Activated T-cell treated with anti-CD3 and anti-CD28 coated beads, Interleukin-2, amount 50 U/mL, for 72 hours (primary cell): ENCODE data around the gene CDH1. TPM values are rescaled to one million over a fixed set of nuclear protein-coding genes. Genes with fewer than 3 reads are reported as not detected.

Experiments used
- ATAC-seq, 2 donors: fragments of 150-1000 bp; cut with Tn5 transposase; replicated peaks in 1 of 2; 2 replicates each; pipeline ENCODE4 v1.10.0; 2021; ENCODE audit warnings: moderate library complexity in 2 of 2, mild to moderate bottlenecking in 1 of 2
- DNase-seq, 2 donors: peaks; one replicate each; pipeline ENCODE4 v3.0.0; 2021 to 2022; ENCODE audit warnings: mixed read lengths in 1 of 2
- H3K27ac Mint-ChIP-seq: one replicate; pipeline ENCODE4 v1.8.0; 2022; ENCODE audit warnings: mild to moderate bottlenecking, moderate library complexity, mixed read lengths
- H3K27me3 Mint-ChIP-seq: one replicate; pipeline ENCODE4 v1.8.0; 2022; ENCODE audit warnings: low read depth, mixed read lengths
- H3K36me3 Mint-ChIP-seq, 2 donors: one replicate each; pipeline ENCODE4 v1.8.0; 2022; ENCODE audit warnings: mixed read lengths in 2 of 2, mild to moderate bottlenecking in 1 of 2; ENCODE audit not compliant: insufficient read depth in 2 of 2
- H3K4me1 Mint-ChIP-seq: one replicate; pipeline ENCODE4 v1.8.0; 2022; ENCODE audit warnings: low read depth, mixed read lengths
- H3K4me3 Mint-ChIP-seq, 2 donors: one replicate each; pipeline ENCODE4 v1.8.0; 2022; ENCODE audit warnings: mild to moderate bottlenecking in 2 of 2, mixed read lengths in 2 of 2, moderate library complexity in 2 of 2
- H3K9me3 Mint-ChIP-seq, 2 donors: one replicate each; pipeline ENCODE4 v1.8.0; 2022; ENCODE audit warnings: mixed read lengths in 2 of 2
- total RNA-seq, 2 donors: library from RNA; stranded (reverse); gene quantifications; one replicate each; pipeline ENCODE4 v1.2.3, GENCODE V29; 2022

CDH1 gene
- total RNA-seq, 2 donors from 2014 or later, result 5.2 to 8.6 TPM

DNA sequence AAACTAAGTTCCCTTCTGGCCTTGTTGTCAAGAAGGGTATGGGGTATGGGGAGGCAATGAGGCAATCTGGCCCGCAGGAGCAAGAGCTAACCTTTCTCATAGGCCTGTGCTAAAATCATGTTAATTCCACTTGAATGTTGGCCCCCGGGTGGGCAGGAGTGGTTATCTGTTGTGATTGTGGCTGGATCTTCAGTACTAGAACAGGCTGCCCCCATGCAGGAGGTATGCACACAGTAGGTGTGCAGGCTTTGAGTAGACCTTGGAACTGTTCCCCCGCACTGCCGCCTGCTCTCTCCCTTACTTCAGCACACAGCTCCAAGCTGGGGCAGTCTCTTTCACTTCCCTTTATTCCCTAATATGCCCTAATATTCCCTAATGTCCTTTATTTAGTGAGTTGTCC, 53.9 kb downstream of the CDH1 start:
- Mint-ChIP-seq H3K27me3 (peaks cover 11% of the 10 kb centered on the region), H3K9me3 (no peaks in the 10 kb centered on the region), H3K4me3 (no peak overlapping the region), H3K27ac (no peak overlapping the region), H3K4me1 (no peaks in the 10 kb centered on the region), H3K36me3 (no peaks in the 10 kb centered on the region)
- DNase-seq (no peak), ATAC-seq (no peak)

DNA sequence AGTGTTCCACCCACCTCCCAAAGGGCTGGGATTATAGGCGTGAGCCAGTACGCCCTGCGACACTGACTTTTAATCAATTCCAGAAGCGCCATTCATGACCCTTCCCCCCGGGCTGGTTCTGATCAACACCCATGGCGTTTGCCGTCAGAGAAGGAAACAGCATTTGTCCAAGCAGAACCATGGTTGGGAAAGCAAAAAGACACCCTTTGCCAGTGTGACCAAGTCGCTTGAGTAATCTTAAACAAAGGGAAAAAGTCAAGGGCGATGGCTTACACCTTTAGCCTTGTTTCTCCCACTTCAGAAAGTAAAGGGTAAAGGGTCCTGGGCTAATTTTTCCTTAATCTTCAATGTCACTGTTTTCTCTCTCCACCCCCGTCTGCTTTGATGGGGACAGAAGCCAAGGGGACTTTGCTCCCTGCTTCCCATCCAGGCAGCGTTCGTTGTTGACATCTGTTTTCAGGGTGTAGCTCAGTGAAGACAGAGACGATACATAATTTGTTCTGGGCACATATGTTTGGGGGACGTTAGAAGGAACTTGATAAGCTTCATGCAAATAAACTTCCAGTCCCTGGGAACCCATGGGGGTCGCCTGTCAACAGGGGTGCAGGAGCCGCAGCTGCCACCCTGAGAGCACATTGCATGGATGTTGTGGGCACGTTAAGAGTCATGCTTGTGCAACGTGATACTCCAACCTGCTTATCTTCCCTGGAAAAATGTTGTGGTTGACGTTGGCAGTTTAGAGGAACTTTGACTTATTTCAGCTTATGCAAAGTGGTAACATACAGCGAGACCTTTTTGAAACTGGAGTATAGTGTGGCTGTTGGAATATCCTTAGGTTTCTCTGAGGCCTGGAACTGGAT, 55.6 kb downstream of the CDH1 start:
- no peak overlapping the region for H3K27ac Mint-ChIP-seq
- ATAC-seq, result no peak
- no peaks in the 10 kb centered on the region for H3K9me3 Mint-ChIP-seq
- H3K4me3 Mint-ChIP-seq, result no peak overlapping the region
- DNase-seq, result no peak
- H3K4me1 Mint-ChIP-seq, result no peaks in the 10 kb centered on the region
- H3K36me3 Mint-ChIP-seq, result no peaks in the 10 kb centered on the region
- H3K27me3 Mint-ChIP-seq, result no peaks in the 10 kb centered on the region

DNA sequence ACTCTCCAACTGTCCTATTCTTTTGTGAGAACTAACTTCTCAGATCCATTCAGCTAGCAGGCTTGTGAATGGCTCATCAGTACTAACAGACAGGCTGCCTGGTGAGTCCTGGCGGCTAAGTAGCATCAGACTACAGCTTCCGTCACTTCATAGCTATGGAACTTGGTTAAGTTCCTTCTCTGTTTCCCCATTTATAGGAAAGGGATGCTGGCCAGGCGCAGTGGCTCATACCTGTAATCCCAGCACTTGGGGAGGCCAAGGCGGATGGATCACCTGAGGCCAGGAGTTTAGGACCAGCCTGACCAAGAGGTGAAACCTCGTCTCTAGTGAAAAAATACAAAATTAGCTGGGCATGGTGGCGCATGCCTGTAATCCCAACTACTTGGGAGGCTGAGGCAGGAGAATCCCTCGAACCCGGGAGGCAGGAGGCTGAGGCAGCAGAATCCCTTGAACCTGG, 56.3 kb downstream of the CDH1 start:
- Mint-ChIP-seq H3K27me3 (no peaks in the 10 kb centered on the region), H3K4me1 (no peaks in the 10 kb centered on the region), H3K4me3 (no peak overlapping the region)

DNA sequence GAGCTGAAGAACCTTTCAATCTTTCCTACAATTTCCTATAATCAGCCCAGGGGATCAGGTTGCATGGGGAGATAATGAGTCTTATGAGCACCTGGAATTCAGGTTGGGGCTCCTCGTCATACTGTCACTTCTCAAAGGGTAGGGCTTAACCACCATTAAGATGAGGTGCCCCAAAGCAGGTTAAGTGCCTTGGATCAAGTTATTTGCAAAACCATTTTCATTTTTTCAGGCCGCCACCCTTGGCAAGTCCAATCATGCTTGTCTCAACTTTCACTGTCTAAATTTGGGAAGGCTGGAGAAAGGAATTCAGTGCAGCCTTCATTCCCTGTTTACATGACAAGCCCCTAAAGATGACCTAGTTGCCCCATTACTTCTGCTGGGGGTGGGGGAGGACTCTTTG, 61.3 kb downstream of the CDH1 start:
- peaks cover 0 to 1% of the 10 kb centered on the region in 2 donors for H3K9me3 Mint-ChIP-seq
- peaks cover 23% of the 10 kb centered on the region for H3K4me1 Mint-ChIP-seq
- ATAC-seq (no peak), DNase-seq (no peak)
- H3K4me3 Mint-ChIP-seq, result no peak overlapping the region
- H3K27ac Mint-ChIP-seq, result no peak overlapping the region
- H3K36me3 Mint-ChIP-seq, result no peaks in the 10 kb centered on the region
- H3K27me3 Mint-ChIP-seq, result no peaks in the 10 kb centered on the region

More for the DNA sequence above, 56.3 kb downstream of the CDH1 start:
- Mint-ChIP-seq H3K27ac (no peak overlapping the region), H3K9me3 (no peaks in the 10 kb centered on the region), H3K36me3 (no peaks in the 10 kb centered on the region)
- ATAC-seq (no peak), DNase-seq (no peak)

DNA sequence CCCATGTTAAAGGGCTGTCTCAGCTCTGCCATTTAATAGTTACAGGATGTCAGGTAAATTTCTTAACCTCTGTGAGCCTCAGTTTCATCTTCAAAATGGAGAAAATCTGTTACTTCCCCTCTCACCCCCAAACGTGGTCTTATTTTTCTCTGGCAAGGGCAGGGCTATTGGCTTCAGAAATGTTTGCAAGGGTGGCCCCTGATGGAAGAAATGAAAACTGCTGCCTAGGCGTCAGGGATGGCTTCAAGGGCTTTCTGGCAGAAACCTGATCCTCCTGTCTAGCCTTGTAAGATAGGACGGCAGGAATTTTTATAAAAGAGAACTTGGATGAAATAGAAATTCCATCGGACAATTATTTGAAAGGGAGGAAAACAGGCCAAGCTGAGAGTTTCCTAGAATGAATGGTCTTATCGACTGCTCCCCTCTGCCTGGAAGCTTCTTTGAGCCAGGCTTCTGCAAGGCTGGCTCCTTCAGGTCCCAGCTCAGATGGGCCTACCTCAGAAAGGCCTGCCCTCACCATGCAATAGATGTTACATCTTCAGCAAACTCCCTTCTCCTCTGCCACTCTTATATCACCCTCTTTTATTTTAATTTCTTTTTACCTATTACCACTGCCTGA, 63.3 kb downstream of the CDH1 start:
- no peak overlapping the region for H3K4me3 Mint-ChIP-seq
- peak overlapping the region; percentile 17 for H3K27ac Mint-ChIP-seq
- no peaks in the 10 kb centered on the region for H3K27me3 Mint-ChIP-seq

DNA sequence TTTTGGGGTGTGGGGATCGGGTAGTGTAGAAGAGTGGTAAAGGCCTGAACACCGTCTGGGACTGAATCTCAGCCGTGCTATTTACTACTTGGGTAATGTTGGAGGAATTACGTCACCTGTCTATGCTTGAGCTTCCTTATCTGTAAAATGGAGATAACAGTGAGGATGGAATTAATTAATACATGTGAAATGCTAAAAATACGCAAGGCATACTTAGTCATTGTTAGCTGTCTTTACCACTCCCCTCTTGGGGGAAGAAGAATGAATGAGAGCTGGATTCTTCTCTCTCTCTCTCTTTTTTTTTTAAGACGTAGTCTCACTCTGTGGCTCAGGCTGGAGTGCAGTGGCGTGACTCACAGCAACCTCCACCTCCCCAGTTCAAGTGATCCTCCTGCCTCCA, 65.1 kb downstream of the CDH1 start:
- no peaks in the 10 kb centered on the region for H3K36me3 Mint-ChIP-seq
- H3K27me3 Mint-ChIP-seq, result no peaks in the 10 kb centered on the region
- no peak overlapping the region for H3K27ac Mint-ChIP-seq
- no peak for ATAC-seq
- H3K9me3 Mint-ChIP-seq, result peaks cover 0 to 1% of the 10 kb centered on the region in 2 donors
- H3K4me3 Mint-ChIP-seq, result no peak overlapping the region
- no peak for DNase-seq
- H3K4me1 Mint-ChIP-seq, result peaks cover 23% of the 10 kb centered on the region

More for the DNA sequence above, 63.3 kb downstream of the CDH1 start:
- H3K4me1 Mint-ChIP-seq, result peaks cover 23% of the 10 kb centered on the region
- peaks cover 0 to 1% of the 10 kb centered on the region in 2 donors for H3K9me3 Mint-ChIP-seq
- ATAC-seq (peak; percentile 95 to 97), DNase-seq (peak; percentile 71 to 77)
- no peaks in the 10 kb centered on the region for H3K36me3 Mint-ChIP-seq

DNA sequence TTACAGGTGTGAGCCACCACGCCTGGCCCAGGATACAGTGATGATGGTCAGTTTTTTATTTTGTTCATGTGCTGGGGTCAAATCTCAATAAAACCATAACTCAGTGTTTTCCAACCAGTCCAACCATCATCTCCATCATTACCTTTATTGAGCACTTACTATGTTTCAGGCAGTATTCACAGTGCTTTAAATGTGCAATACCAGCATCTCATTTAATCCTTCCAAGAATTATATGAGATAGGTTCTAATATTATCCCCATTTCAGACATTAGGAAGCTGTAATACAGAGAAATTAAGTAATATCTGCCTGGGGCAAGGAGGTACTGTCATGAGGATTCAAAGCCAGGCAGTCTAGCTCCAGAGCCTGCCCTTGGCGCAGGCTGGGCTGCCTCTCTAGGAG, 69.3 kb downstream of the CDH1 start:
- H3K4me3 Mint-ChIP-seq, result no peak overlapping the region
- DNase-seq (no peak), ATAC-seq (no peak)
- no peaks in the 10 kb centered on the region for H3K27me3 Mint-ChIP-seq
- H3K27ac Mint-ChIP-seq, result no peak overlapping the region
- no peaks in the 10 kb centered on the region for H3K9me3 Mint-ChIP-seq
- peaks cover 2% of the 10 kb centered on the region for H3K4me1 Mint-ChIP-seq
- H3K36me3 Mint-ChIP-seq, result no peaks in the 10 kb centered on the region

DNA sequence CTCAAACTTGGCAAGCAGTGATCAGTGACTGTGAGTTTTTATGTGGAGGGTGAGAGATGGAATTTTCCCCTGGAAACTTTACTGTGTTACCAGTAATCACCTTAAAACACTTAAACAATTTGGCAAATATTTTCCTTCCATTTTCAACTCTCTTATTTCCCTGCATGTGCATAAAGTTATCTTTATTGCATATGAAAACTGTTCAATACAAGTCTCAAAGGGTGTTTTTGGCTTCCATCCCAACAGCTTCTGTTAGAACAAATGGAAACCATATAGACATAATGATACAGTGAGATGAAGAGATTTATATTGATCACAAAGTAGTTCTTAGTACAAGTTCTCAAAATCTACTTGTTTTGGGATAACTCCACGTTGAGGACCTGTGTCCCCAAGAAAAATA, 69.9 kb downstream of the CDH1 start:
- Mint-ChIP-seq H3K4me1 (no peaks in the 10 kb centered on the region), H3K36me3 (no peaks in the 10 kb centered on the region), H3K9me3 (no peaks in the 10 kb centered on the region), H3K4me3 (no peak overlapping the region), H3K27ac (no peak overlapping the region), H3K27me3 (no peaks in the 10 kb centered on the region)
- DNase-seq (no peak), ATAC-seq (no peak)

DNA sequence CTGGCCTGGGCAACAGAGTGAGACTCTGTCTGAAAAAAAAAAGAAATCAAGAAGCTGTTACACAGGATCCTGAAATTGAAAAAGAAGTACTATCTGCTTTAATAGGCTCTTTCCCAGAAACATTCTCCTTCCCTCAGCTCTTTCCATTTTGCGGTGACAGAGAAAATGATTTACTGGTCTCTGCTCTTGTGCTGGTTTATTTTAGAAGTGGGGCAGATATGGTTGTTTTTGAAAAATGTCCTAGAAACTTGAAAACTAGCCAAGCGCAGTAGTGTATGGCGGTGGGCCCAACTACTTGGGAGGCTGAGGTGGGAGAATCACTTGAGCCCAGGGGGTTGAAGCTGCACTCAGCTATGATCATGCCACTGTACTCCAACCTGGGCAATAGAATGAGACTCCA, 77.4 kb downstream of the CDH1 start:
- Mint-ChIP-seq H3K27ac (no peak overlapping the region), H3K36me3 (no peaks in the 10 kb centered on the region), H3K27me3 (no peaks in the 10 kb centered on the region), H3K4me3 (no peak overlapping the region), H3K4me1 (no peaks in the 10 kb centered on the region), H3K9me3 (no peaks in the 10 kb centered on the region)
- ATAC-seq (no peak), DNase-seq (no peak)

DNA sequence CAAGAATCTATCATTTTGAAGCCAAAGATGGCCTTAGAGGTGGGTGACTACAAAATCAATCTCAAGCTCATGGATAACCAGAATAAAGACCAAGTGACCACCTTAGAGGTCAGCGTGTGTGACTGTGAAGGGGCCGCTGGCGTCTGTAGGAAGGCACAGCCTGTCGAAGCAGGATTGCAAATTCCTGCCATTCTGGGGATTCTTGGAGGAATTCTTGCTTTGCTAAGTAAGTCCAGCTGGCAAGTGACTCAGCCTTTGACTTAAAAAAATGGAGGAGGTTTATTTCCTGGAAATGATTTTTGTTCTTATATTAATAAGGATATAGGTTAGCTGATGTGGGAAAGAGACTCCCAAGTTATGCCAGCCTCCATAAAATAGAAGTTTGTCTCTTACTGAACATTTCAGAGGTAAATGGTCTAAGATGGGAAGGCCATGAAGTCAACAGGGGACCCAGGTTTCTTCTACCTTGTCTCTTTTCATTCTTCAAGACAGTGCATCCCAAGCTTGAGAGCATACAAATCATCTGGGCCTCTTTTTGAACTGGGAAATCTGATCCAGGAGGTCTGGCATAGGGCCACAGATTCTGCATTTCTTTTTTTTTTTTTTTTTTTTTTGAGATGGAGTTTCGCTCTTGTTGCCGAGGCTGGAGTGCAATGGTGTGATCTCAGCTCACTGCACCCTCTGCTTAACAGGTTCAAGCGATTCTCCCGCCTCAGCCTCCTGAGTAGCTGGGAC, 86.5 kb downstream of the CDH1 start:
- peaks cover 0 to 1% of the 10 kb centered on the region in 2 donors for H3K36me3 Mint-ChIP-seq
- no peak overlapping the region for H3K27ac Mint-ChIP-seq
- no peak overlapping the region for H3K4me3 Mint-ChIP-seq
- H3K4me1 Mint-ChIP-seq, result no peaks in the 10 kb centered on the region
- no peaks in the 10 kb centered on the region for H3K9me3 Mint-ChIP-seq
- H3K27me3 Mint-ChIP-seq, result no peaks in the 10 kb centered on the region
- ATAC-seq (no peak), DNase-seq (no peak)

DNA sequence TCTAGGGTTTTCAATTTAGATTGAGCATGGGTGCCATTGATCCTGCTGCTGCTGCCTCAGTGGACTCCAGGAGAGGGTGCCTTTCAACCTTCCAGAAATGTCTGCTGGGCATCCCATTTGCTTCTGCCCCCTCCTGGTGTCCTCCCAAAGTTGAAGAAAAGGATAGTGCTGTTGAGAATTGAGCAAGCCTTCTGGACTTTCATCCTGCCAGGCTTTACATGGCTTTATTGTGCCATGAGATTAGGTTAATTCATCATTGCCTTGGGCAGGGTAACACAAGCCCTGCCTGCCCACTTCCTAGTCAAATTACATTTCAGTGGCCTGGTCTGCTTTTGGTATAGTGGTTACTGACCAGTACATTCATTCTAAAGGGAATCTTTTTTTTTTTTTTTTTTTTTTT, 88.3 kb downstream of the CDH1 start:
- no peaks in the 10 kb centered on the region for H3K9me3 Mint-ChIP-seq
- H3K4me3 Mint-ChIP-seq, result no peak overlapping the region
- H3K27ac Mint-ChIP-seq, result no peak overlapping the region

DNA sequence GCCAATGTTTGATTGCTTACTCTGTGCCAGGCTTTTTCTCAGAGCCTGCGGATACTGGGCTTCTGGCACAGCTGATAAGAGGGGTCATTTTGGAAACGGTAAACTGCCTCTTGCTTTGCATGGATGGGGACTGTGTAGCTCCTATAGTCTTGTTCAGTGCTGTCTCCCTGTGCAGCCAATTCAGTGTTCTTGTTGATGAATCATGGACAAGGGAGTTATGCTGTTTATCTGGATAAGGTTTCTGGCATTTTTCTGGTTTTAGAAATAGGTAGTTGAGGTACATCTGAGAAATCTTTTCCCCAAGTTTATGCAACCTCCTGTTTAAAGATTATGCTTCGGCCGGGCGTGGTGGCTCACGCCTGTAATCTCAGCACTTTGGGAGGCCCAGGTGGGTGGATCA, 89.6 kb downstream of the CDH1 start:
- no peak for ATAC-seq
- Mint-ChIP-seq H3K9me3 (no peaks in the 10 kb centered on the region), H3K27ac (no peak overlapping the region), H3K4me1 (no peaks in the 10 kb centered on the region), H3K27me3 (no peaks in the 10 kb centered on the region), H3K4me3 (no peak overlapping the region), H3K36me3 (peaks cover 0 to 1% of the 10 kb centered on the region in 2 donors)
- no peak for DNase-seq

More for the DNA sequence above, 88.3 kb downstream of the CDH1 start:
- DNase-seq, result no peak
- Mint-ChIP-seq H3K36me3 (peaks cover 0 to 1% of the 10 kb centered on the region in 2 donors), H3K4me1 (no peaks in the 10 kb centered on the region), H3K27me3 (no peaks in the 10 kb centered on the region)
- no peak for ATAC-seq

DNA sequence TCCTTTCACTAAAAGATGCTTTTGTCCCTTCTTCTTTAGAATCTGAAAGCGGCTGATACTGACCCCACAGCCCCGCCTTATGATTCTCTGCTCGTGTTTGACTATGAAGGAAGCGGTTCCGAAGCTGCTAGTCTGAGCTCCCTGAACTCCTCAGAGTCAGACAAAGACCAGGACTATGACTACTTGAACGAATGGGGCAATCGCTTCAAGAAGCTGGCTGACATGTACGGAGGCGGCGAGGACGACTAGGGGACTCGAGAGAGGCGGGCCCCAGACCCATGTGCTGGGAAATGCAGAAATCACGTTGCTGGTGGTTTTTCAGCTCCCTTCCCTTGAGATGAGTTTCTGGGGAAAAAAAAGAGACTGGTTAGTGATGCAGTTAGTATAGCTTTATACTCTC, 96.2 kb downstream of the CDH1 start:
- no peaks in the 10 kb centered on the region for H3K27me3 Mint-ChIP-seq
- ATAC-seq (no peak), DNase-seq (no peak)
- peaks cover 6% of the 10 kb centered on the region for H3K4me1 Mint-ChIP-seq
- no peaks in the 10 kb centered on the region for H3K9me3 Mint-ChIP-seq
- H3K4me3 Mint-ChIP-seq, result no peak overlapping the region
- H3K27ac Mint-ChIP-seq, result no peak overlapping the region
- no peaks in the 10 kb centered on the region for H3K36me3 Mint-ChIP-seq
